ENCODE measurements around the gene RASAL1. TPM values are rescaled to one million over a fixed set of nuclear protein-coding genes. Genes with fewer than 3 reads are reported as not detected.

Gene RASAL1
- total RNA-seq, 1 experiment from 2014 or later = not detected

DNA sequence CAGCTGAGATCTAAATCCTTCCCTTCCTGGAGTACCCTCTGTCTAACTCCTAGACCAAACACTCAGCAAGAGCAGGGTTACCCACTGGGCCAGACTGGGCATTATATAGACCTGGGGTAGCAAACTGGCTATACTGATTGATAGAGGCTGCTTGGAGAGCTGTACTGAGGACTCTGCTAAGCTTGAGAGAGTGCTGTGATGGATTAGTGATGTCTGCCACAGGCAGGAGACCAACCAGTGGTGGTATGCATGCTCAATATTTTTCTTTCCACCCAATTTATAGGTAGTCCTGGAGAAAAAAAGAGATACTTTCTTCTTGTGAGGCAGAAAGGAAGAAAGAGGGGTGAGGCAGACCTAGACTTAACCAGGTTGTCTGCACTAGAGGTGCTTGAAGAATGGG lies 45.7 kb downstream of the RASAL1 start:
- no peak for DNase-seq
- no peaks in the 10 kb centered on the region; the same call in 1 of the 2 replicates for H3K27me3 ChIP-seq (replicated peaks; ENCODE audit: control insufficient read depth, insufficient read depth, low read length)
- POLR2A ChIA-PET = no interaction called here
- H3K27me3 Mint-ChIP-seq (ENCODE audit: insufficient read depth, unreplicated experiment) = peaks cover 14% of the 10 kb centered on the region
- CTCF ChIA-PET = interaction anchor here (0.8 kb wide), 1 partner anchor 10 kb away, joined by 3 read pairs; no protein-coding TSS in a partner anchor
- H3K36me3 Mint-ChIP-seq (ENCODE audit: insufficient read depth, unreplicated experiment) = no peaks in the 10 kb centered on the region
- no peaks in the 10 kb centered on the region for H3K36me3 ChIP-seq (ENCODE audit: control insufficient read depth, insufficient read depth, low read length)
- no peak for TF ChIP-seq CTCF (IDR thresholded peaks at IDR 0.05; ENCODE audit: insufficient read depth in 1 of 2, low read depth in 1 of 2, low read length in 1 of 2, severe bottlenecking in 1 of 2, unreplicated experiment in 1 of 2)
- H3K27ac Mint-ChIP-seq (ENCODE audit: unreplicated experiment) = no peak overlapping the region
- intact Hi-C loops (cut with micrococcal nuclease; ENCODE audit: unreplicated experiment) = no loop called here
- no peaks in the 10 kb centered on the region for H3K9me3 ChIP-seq
- H3K4me1 ChIP-seq = no peaks in the 10 kb centered on the region
- H3K4me3 ChIP-seq (ENCODE audit: low read depth, low read length) = no peak overlapping the region
- BruUV-seq (replicated peaks) = no TSS peak
- H3K9me3 Mint-ChIP-seq (ENCODE audit: unreplicated experiment) = no peaks in the 10 kb centered on the region
- H3K4me3 Mint-ChIP-seq (ENCODE audit: unreplicated experiment) = no peak overlapping the region
- H3K4me1 Mint-ChIP-seq (ENCODE audit: low read depth, unreplicated experiment) = peaks cover 6% of the 10 kb centered on the region

- Histone ChIP-seq H3K36me3 (ENCODE audit: control insufficient read depth, insufficient read depth, low read length) (no peaks in the 10 kb centered on the region), H3K4me3 (ENCODE audit: low read depth, low read length) (no peak overlapping the region), H3K9me3 (no peaks in the 10 kb centered on the region), H3K4me1 (no peaks in the 10 kb centered on the region), H3K27me3 (replicated peaks; ENCODE audit: control insufficient read depth, insufficient read depth, low read length) (no peaks in the 10 kb centered on the region; the same call in 1 of the 2 replicates)
- no peak overlapping the region for H3K27ac Mint-ChIP-seq (ENCODE audit: unreplicated experiment)
- H3K36me3 Mint-ChIP-seq (ENCODE audit: insufficient read depth, unreplicated experiment) = no peaks in the 10 kb centered on the region
- H3K4me1 Mint-ChIP-seq (ENCODE audit: low read depth, unreplicated experiment) = peaks cover 6% of the 10 kb centered on the region
- POLR2A ChIA-PET = no interaction called here
- H3K9me3 Mint-ChIP-seq (ENCODE audit: unreplicated experiment) = no peaks in the 10 kb centered on the region
- CTCF ChIA-PET = interaction anchor here (0.8 kb wide), 1 partner anchor 9 kb away, joined by 3 read pairs; no protein-coding TSS in a partner anchor
- H3K4me3 Mint-ChIP-seq (ENCODE audit: unreplicated experiment) = no peak overlapping the region
- peaks cover 14% of the 10 kb centered on the region for H3K27me3 Mint-ChIP-seq (ENCODE audit: insufficient read depth, unreplicated experiment)
- intact Hi-C loops (cut with micrococcal nuclease; ENCODE audit: unreplicated experiment) = no loop called here
- DNase-seq = no peak
- no peak for TF ChIP-seq CTCF (IDR thresholded peaks at IDR 0.05; ENCODE audit: insufficient read depth in 1 of 2, low read depth in 1 of 2, low read length in 1 of 2, severe bottlenecking in 1 of 2, unreplicated experiment in 1 of 2)
- no TSS peak for BruUV-seq (replicated peaks)
Observed at GRCh38 chr12:113088971-113089756, 46.4 kb downstream of the RASAL1 start.

GRCh38 chr12:113088037-113088436 lies 47.5 kb downstream of the RASAL1 start:
- DNase-seq = no peak
- H3K36me3 Mint-ChIP-seq (ENCODE audit: insufficient read depth, unreplicated experiment) = no peaks in the 10 kb centered on the region
- H3K4me3 Mint-ChIP-seq (ENCODE audit: unreplicated experiment) = no peak overlapping the region
- H3K27ac Mint-ChIP-seq (ENCODE audit: unreplicated experiment) = no peak overlapping the region
- no peaks in the 10 kb centered on the region for H3K9me3 Mint-ChIP-seq (ENCODE audit: unreplicated experiment)
- H3K9me3 ChIP-seq = no peaks in the 10 kb centered on the region
- BruUV-seq (replicated peaks) = no TSS peak
- ChIA-PET POLR2A (no interaction called here), CTCF (no interaction called here)
- no peak for TF ChIP-seq CTCF (IDR thresholded peaks at IDR 0.05; ENCODE audit: insufficient read depth in 1 of 2, low read depth in 1 of 2, low read length in 1 of 2, severe bottlenecking in 1 of 2, unreplicated experiment in 1 of 2)
- H3K4me3 ChIP-seq (ENCODE audit: low read depth, low read length) = no peak overlapping the region
- H3K27me3 Mint-ChIP-seq (ENCODE audit: insufficient read depth, unreplicated experiment) = peaks cover 18% of the 10 kb centered on the region
- intact Hi-C loops (cut with micrococcal nuclease; ENCODE audit: unreplicated experiment) = no loop called here
- no peaks in the 10 kb centered on the region for H3K4me1 ChIP-seq
- H3K4me1 Mint-ChIP-seq (ENCODE audit: low read depth, unreplicated experiment) = peaks cover 12% of the 10 kb centered on the region
- H3K36me3 ChIP-seq (ENCODE audit: control insufficient read depth, insufficient read depth, low read length) = no peaks in the 10 kb centered on the region
- H3K27me3 ChIP-seq (replicated peaks; ENCODE audit: control insufficient read depth, insufficient read depth, low read length) = no peaks in the 10 kb centered on the region; the same call in 1 of the 2 replicates

Data from Caco-2 (cell line).